GM18507 (cell line): ENCODE measurements around the gene HDX.
"Not testable (repeated sequence)": the region's sequence is repeated elsewhere in the genome, so short reads cannot be mapped to it uniquely, and the experiment has no call there.

Experiments
- DNase-seq: peaks from one replicate; pipeline ENCODE4 v3.0.0; 2011; ENCODE audit warnings: low read depth; ENCODE audit not compliant: insufficient read length; ENCODE audit errors: extremely low spot score
- FAIRE-seq: peaks from 2 replicates; lab custom pipeline; 2011; peaks lifted over from hg19 to GRCh38; lab: Jason Lieb, UNC

HDX gene

GRCh38 chrX:84357296-84357695 is 145.0 kb downstream of the HDX start:
- FAIRE-seq = no peak

GRCh38 chrX:84340968-84341367 is 161.3 kb downstream of the HDX start:
- FAIRE-seq (no peak), DNase-seq (no peak)

More at GRCh38 chrX:84357296-84357695, 145.0 kb downstream of the HDX start:
- no peak for DNase-seq

GRCh38 chrX:84339507-84340364 is 162.5 kb downstream of the HDX start:
- FAIRE-seq (peak; percentile 15), DNase-seq (no peak)

- DNase-seq (no peak), FAIRE-seq (no peak)
Observed at GRCh38 chrX:84336646-84337045, 165.6 kb downstream of the HDX start.

- peak; percentile 31 for FAIRE-seq
- DNase-seq = no peak
Observed at GRCh38 chrX:84335121-84335520, 167.1 kb downstream of the HDX start.

- DNase-seq (no peak), FAIRE-seq (no peak)
Observed at GRCh38 chrX:84322083-84322827, 180.0 kb downstream of the HDX start.

- FAIRE-seq = no peak
- no peak for DNase-seq
Observed at GRCh38 chrX:84320614-84321013, 181.6 kb downstream of the HDX start.

GRCh38 chrX:84320023-84320422 is 182.2 kb downstream of the HDX start:
- FAIRE-seq (no peak), DNase-seq (no peak)

GRCh38 chrX:84318661-84319060 is 183.6 kb downstream of the HDX start:
- no peak for FAIRE-seq

GRCh38 chrX:84315946-84316345 is 186.3 kb downstream of the HDX start:
- not testable (repeated sequence) for DNase-seq, FAIRE-seq

More at GRCh38 chrX:84318661-84319060, 183.6 kb downstream of the HDX start:
- DNase-seq = no peak
